Muscle layer of duodenum (tissue), 2 donors: ENCODE data around the gene UTP15.
A peak's percentile ranks its signal among the peaks of the same experiment; 100 is the strongest.

Experiments used
- H3K27ac ChIP-seq: one replicate; pipeline ENCODE4 v1.7.0; 2013; ENCODE audit warnings: mild to moderate bottlenecking, low read length
- H3K27me3 ChIP-seq: one replicate; pipeline ENCODE4 v1.7.0; 2013; ENCODE audit warnings: low read depth, mild to moderate bottlenecking, control low read depth, low read length
- H3K36me3 ChIP-seq, 2 donors: one replicate each; pipeline ENCODE4 v1.7.0; 2013; ENCODE audit warnings: low read length in 2 of 2, control low read depth in 1 of 2, mild to moderate bottlenecking in 1 of 2; ENCODE audit not compliant: insufficient read depth in 2 of 2, control insufficient read depth in 1 of 2
- H3K4me1 ChIP-seq, 2 donors: one replicate each; pipeline ENCODE4 v1.7.0; 2013; ENCODE audit warnings: low read length in 2 of 2, mild to moderate bottlenecking in 2 of 2, control low read depth in 1 of 2, moderate library complexity in 1 of 2; ENCODE audit not compliant: insufficient read depth in 2 of 2, control insufficient read depth in 1 of 2
- H3K4me3 ChIP-seq, 2 donors: one replicate each; pipeline ENCODE4 v1.7.0; 2013; ENCODE audit warnings: low read length in 2 of 2, low read depth in 1 of 2, mild to moderate bottlenecking in 1 of 2
- H3K9me3 ChIP-seq, 2 donors: one replicate each; pipeline ENCODE4 v1.7.0; 2013; ENCODE audit warnings: low read length in 2 of 2, control low read depth in 1 of 2, mild to moderate bottlenecking in 1 of 2; ENCODE audit not compliant: control insufficient read depth in 1 of 2
- donor health status: healthy.

Gene UTP15, protein sequence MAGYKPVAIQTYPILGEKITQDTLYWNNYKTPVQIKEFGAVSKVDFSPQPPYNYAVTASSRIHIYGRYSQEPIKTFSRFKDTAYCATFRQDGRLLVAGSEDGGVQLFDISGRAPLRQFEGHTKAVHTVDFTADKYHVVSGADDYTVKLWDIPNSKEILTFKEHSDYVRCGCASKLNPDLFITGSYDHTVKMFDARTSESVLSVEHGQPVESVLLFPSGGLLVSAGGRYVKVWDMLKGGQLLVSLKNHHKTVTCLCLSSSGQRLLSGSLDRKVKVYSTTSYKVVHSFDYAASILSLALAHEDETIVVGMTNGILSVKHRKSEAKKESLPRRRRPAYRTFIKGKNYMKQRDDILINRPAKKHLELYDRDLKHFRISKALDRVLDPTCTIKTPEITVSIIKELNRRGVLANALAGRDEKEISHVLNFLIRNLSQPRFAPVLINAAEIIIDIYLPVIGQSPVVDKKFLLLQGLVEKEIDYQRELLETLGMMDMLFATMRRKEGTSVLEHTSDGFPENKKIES

DNA sequence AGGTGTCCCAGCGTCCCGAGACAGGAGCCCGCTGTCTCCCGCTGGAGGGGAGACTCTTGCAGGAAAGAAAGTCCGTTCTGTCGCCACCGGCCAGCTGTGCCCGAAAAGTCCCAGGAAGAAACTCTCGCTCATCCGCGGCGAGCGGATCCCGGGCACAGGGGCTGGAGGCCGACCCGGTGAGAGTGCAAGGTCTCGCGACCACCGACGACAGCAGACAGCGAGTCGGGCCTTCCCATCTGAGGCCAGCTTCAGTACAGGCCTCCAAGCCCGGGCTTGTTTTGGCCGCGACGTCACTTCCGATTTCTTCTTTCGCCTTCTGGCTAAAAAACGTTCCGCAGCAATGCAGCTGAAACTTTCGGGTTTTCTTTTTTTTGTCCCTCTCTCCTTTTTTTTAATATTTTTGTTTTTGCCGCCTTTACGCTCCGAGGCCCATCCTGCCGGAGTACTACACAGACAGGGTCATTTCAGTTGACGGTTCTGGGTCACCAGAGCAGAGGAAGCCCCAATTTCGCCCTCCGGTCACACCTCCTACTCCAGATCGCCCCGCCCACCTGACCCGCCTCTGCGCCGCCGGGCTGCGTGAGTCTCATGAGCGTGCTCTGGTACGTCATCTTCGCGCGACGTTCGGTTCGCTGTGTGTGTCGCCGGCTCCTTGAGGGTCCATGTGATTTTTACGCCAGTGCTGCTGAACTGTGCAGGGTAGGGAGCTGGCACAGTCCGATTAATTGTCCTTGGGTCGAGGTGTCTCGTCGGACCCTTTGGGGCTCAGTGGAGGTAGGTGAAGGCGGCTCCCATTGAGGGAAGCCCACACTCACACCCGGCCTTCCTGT lies at the start of gene UTP15, which contains the start of gene ANKRA2:
UTP15 (plus strand) TSS at position 605 of the 830 bp plus-strand sequence. CDS start 1,602 bp downstream, outside the sequence.
ANKRA2 (minus strand) TSS at position 501 of the 830 bp plus-strand sequence. CDS start 2,758 bp downstream, outside the sequence.
- H3K27me3 ChIP-seq = no peaks in the 10 kb centered on the region

DNA sequence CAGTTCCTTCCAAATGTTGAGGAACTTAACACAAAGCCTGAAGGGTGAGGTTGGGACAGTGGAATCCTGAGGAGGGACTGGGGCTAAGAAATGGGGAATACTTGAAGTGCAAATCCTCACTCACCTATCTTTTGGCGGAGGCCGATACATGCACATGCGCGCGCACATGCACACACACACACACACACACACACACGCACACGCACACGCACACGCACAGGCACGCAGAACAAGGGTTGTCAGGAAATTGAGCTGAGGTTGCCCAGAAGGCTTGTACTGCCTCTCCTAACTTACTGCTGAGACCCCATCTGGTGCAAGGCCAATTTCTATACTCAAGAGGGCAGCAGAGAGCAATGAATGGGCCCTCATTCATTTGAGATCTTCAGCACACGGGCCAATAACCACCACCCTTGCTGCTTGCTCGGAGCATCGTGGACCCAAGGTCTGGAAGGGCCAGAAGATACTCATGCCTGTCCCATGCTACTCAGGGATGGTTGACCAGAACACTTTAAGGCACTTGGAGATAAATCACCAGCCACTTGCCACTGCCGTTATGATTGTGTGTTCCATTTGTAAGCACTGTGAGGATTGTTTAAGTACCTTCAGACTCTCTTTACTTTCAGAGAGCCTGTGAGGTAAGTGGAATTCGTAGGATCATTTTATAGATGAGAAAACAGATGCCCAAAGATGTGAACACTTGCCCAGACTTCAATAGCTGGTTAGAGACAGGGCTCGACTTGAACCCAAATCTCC lies 45.8 kb upstream of the UTP15 start:
- no peak overlapping the region for H3K4me3 ChIP-seq
- no peaks in the 10 kb centered on the region for H3K27me3 ChIP-seq
- no peaks in the 10 kb centered on the region for H3K4me1 ChIP-seq
- no peaks in the 10 kb centered on the region for H3K9me3 ChIP-seq
- no peaks in the 10 kb centered on the region for H3K36me3 ChIP-seq
- no peak overlapping the region for H3K27ac ChIP-seq

More for the DNA sequence above, at the start of gene UTP15, which contains the start of gene ANKRA2:
- H3K4me3 ChIP-seq = peak within 1 kb of the TSS; percentile 89 to 96
- H3K9me3 ChIP-seq = no peaks in the 10 kb centered on the region
- H3K4me1 ChIP-seq = peaks cover 22 to 31% of the 10 kb centered on the region in 2 donors
- H3K27ac ChIP-seq = peak within 1 kb of the TSS; percentile 88
- peaks cover 17 to 40% of the 10 kb centered on the region in 2 donors for H3K36me3 ChIP-seq

DNA sequence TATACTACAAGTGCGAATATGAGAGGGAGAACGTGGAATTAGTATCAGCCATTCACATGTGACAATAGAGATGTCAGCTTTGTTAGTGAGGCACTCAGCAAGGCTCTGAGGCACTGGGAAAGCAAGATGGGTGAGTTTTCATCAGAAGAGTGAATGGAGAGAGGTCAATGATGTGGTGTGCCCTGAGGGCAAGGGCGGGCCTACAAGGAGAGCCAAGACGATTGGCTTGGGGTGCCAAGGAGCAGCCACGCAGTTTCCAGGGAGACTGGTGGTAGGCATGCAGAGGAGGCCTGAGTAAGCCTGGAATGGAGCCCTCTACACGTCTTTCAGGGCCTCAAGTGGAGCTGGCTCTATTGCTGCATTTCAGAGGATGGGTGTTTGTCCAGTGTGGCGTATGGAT lies 42.6 kb upstream of the UTP15 start:
- H3K4me3 ChIP-seq = no peak overlapping the region
- no peaks in the 10 kb centered on the region for H3K4me1 ChIP-seq
- no peaks in the 10 kb centered on the region for H3K36me3 ChIP-seq
- H3K27me3 ChIP-seq = no peaks in the 10 kb centered on the region
- H3K27ac ChIP-seq = no peak overlapping the region
- no peaks in the 10 kb centered on the region for H3K9me3 ChIP-seq

DNA sequence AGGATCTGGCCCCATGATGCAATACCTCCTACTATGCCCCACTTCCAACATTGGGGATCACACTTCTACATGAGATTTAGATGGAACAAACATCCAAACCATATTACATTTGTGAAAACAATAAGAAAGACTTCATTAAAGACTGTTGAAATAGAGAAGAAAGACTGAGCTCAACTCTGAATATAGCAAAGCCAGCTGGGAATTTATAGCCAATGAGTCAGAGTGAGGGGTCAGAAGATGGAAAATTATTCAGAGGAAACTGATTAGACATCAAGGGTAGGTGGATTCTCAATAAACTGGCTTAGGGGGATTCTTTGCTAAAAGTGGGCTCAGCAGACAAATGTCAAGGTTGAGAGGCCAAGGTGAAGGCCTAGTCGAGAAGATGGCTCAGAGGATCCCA lies 41.7 kb upstream of the UTP15 start:
- no peaks in the 10 kb centered on the region for H3K36me3 ChIP-seq
- H3K27me3 ChIP-seq = no peaks in the 10 kb centered on the region
- no peaks in the 10 kb centered on the region for H3K9me3 ChIP-seq
- H3K4me1 ChIP-seq = no peaks in the 10 kb centered on the region
- H3K27ac ChIP-seq = no peak overlapping the region
- no peak overlapping the region for H3K4me3 ChIP-seq

DNA sequence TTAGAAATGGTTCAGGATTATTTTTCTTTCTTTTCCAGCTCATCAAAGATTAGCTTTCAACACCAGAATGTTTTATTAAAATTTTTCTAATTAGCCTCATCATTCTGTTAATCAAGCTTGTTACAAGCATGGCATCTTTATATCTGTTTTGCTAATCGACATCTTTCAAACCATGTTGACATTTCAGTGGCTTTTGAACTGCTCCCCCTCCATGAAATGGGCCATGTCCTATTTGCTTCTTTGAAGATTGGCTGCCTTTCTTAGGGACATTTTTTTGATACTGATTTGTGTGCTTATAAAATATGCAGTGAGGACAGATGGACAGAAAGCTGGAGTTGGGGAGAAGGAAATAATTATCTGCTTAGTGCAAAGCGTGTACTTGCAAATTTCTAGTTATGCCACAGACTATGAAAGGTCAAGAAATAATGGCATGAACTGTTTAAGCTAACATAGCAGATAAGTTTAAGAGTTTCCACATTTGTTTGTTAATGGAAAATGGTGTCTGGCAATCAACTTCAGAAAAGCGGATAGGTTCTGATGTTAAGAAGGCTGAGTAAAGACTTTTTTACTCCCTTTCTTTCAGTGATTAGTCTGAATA lies 39.8 kb upstream of the UTP15 start:
- no peak overlapping the region for H3K27ac ChIP-seq
- no peaks in the 10 kb centered on the region for H3K4me1 ChIP-seq

DNA sequence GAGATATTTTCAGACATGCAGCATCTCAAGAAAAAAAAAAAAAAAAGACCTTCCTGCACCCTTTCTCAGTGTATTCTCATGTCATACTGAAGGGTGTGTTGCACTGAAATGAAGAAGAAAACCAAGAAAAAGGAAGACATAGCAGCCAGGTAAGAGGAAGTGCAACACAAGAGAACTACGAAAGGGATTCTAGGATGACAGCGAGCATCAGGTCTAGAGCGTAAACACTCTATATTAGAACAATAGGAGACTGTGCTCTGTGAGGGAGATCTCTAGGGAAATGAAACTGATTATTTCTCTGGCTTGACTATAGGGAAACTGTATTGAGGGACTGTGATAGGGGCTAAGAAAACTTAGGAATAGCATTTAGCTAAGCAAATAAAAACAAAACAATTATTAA lies 37.3 kb upstream of the UTP15 start:
- no peaks in the 10 kb centered on the region for H3K4me1 ChIP-seq
- no peaks in the 10 kb centered on the region for H3K9me3 ChIP-seq
- no peaks in the 10 kb centered on the region for H3K27me3 ChIP-seq
- no peak overlapping the region for H3K4me3 ChIP-seq
- H3K36me3 ChIP-seq = no peaks in the 10 kb centered on the region
- no peak overlapping the region for H3K27ac ChIP-seq

More for the DNA sequence above, 39.8 kb upstream of the UTP15 start:
- no peaks in the 10 kb centered on the region for H3K36me3 ChIP-seq
- no peak overlapping the region for H3K4me3 ChIP-seq
- no peaks in the 10 kb centered on the region for H3K9me3 ChIP-seq
- H3K27me3 ChIP-seq = no peaks in the 10 kb centered on the region

DNA sequence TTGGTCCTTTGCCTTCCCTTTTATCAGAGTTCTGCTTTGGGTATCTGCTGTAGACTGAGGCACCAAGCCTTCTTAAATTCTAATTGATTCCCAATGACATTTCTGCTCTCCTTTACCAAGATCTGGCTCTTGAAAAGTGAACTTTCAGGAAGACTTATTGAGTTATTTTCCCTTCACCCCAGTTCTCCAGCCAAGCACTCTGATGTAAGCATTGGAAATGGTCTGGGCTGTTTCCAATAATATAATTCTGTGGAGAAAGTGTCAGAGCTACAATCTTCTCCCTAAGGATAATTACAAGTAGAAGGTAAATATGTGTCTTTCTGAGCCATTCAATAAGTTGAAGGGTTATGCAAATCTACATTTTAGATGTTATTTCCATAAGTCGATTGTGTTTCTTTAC lies 36.5 kb upstream of the UTP15 start:
- Histone ChIP-seq H3K4me1 (no peaks in the 10 kb centered on the region), H3K4me3 (no peak overlapping the region), H3K9me3 (no peaks in the 10 kb centered on the region), H3K27ac (no peak overlapping the region), H3K36me3 (no peaks in the 10 kb centered on the region), H3K27me3 (no peaks in the 10 kb centered on the region)

DNA sequence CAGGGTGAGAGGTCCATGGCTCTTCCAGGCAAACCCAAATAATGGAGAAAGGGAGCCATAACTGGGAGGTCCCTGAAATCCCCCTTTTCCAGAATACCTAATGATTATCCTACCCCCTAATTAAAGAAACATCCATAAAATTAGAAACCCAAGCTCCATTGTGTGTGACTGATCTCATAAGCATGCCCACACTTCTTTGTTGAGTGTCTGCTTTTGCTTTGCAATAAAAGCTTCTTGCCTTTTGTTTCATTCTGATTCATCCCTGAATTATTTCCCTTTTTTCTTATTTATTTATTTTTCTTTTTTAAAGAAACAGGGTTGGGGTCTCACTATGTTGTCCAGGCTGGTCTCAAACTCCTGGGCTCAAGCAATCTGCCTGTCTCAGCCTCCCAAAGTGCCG lies 34.2 kb upstream of the UTP15 start:
- H3K27me3 ChIP-seq = no peaks in the 10 kb centered on the region
- H3K4me3 ChIP-seq = no peak overlapping the region
- no peaks in the 10 kb centered on the region for H3K4me1 ChIP-seq
- H3K27ac ChIP-seq = no peak overlapping the region
- no peaks in the 10 kb centered on the region for H3K36me3 ChIP-seq
- no peaks in the 10 kb centered on the region for H3K9me3 ChIP-seq

DNA sequence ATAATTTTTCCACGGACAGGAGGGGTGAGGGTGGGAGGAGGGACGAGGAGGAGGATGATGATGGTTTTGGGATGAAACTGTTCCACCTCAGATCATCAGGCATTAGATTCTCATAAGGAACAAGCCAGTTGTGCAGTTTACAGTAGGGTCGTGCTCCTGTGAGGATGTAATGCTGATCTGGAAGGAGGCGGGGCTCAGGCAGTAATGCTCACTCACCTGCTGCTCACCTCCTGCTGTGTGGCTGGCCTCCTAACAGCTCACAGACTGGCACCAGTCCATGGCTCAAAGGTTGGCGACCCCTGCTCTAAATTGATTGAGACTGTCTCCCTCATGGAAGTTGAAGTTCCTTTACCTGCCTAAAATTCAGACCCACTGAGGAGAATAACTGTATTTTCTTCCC lies 33.3 kb upstream of the UTP15 start:
- Histone ChIP-seq H3K27ac (no peak overlapping the region), H3K9me3 (no peaks in the 10 kb centered on the region), H3K36me3 (no peaks in the 10 kb centered on the region), H3K27me3 (no peaks in the 10 kb centered on the region), H3K4me1 (no peaks in the 10 kb centered on the region), H3K4me3 (no peak overlapping the region)

DNA sequence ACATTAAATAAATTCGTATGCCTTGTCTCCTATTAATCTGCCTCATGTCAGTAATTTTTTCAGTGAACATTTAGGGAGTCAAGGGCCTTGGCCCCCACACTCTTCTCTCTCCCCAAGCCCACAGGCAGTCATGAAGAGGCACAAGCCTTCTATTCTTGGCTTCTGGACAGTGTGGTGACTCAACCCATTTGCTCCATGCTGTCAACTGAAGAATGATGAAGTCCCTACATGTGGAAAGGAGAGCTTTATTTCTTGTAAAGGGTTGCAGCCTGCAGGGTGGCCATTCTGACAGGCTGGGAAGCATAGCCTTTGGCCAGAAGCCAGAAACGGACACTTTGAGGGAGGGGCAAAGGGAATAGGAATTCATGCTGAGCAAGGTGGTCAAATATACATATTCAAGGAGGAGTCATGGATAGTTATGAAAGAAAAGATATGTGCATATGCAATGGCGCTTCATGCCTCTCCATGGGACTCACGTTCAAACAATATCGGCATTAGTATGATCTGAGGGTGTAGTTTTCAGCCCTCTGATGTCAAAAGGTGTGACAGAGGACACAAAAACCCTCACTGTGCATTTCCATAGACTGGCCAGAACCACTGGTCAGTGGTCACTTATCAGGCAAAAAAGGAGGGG lies 31.4 kb upstream of the UTP15 start:
- H3K36me3 ChIP-seq = no peaks in the 10 kb centered on the region
- H3K4me3 ChIP-seq = no peak overlapping the region
- no peaks in the 10 kb centered on the region for H3K27me3 ChIP-seq
- H3K9me3 ChIP-seq = no peaks in the 10 kb centered on the region
- H3K4me1 ChIP-seq = no peaks in the 10 kb centered on the region
- H3K27ac ChIP-seq = no peak overlapping the region
